Measurements from ENCODE around the gene DCTN3. TPM values are rescaled to one million over a fixed set of nuclear protein-coding genes. Genes with fewer than 3 reads are reported as not detected.

Gene DCTN3
- total and polyA plus RNA-seq, 9 of the 15 experiments (the other 6 are each of a cell fraction or from before 2014, with no cell fraction given), result 11.0 to 51.0 (median 41.9) TPM

DNA sequence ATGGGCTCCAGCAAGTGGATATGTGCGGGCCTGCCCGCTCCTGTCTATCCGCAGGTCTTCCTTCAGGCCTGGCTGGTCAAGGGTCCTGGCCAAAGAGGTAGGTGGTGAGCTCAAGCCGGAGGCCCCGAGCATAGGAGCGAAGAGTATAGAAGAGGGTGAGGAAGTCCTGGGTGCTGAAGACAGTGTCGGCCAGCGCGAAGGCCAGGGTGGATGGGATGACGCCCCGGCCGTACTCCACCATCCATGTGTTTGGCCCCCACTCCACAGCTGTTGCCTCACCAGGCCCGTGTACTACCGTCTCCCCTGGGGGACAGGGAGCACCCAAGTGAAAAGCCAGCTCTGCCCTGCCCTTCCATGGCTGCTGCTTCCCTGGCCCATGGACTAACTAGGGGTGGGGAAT, 15.3 kb upstream of the DCTN3 start (continued):
- TF ChIP-seq, protein P1, sequence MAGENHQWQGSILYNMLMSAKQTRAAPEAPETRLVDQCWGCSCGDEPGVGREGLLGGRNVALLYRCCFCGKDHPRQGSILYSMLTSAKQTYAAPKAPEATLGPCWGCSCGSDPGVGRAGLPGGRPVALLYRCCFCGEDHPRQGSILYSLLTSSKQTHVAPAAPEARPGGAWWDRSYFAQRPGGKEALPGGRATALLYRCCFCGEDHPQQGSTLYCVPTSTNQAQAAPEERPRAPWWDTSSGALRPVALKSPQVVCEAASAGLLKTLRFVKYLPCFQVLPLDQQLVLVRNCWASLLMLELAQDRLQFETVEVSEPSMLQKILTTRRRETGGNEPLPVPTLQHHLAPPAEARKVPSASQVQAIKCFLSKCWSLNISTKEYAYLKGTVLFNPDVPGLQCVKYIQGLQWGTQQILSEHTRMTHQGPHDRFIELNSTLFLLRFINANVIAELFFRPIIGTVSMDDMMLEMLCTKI (IDR thresholded peaks at IDR 0.05; ENCODE audit: partially characterized antibody), result no peak
- TF ChIP-seq, protein P2, sequence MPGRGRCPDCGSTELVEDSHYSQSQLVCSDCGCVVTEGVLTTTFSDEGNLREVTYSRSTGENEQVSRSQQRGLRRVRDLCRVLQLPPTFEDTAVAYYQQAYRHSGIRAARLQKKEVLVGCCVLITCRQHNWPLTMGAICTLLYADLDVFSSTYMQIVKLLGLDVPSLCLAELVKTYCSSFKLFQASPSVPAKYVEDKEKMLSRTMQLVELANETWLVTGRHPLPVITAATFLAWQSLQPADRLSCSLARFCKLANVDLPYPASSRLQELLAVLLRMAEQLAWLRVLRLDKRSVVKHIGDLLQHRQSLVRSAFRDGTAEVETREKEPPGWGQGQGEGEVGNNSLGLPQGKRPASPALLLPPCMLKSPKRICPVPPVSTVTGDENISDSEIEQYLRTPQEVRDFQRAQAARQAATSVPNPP (IDR thresholded peaks at IDR 0.05; ENCODE audit: borderline replicate concordance, insufficient read depth, insufficient read length), result no peak
- TF ChIP-seq DIDO1 (tag; IDR thresholded peaks at IDR 0.05; ENCODE audit: low read depth), result no peak
- TF ChIP-seq SREBF2 (CRISPR knock-in tag; IDR thresholded peaks at IDR 0.05), result no peak

DNA sequence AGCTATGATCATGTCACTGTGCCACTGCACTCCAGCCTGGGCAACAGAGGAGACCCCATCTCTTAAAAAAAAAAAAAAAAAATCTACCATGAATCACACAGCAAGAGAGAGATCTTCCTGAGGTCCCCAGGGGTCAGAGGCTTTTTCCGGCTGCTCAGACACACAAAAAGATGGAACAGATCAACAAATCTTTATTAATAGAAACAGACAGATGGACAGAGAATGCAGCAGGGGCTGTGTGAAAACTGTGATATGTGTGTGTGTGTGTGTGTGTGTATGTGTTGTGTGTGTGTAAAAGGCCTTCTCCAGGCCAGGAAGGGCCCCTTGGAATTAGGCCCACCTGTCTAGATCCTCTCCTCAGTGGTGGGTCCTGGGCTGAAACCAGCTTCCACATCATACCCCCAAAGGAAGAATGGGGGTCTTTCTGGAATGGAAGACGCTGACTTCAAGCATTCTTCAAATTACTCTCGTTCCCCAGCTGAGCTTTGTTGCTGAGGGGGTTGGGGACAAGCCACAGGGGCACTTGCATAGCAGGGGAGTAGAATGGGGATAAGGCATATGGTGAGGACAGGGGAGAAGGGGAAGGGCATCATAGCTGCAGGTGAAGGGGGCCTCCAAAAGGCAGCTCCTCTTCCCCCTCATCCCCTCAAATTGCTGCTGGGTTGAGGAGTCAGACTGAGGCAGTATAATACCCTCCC, 14.4 kb upstream of the DCTN3 start:
- H3K9ac ChIP-seq (ENCODE audit: insufficient read depth in 1 of 2, low read depth in 2 of 2, low read length in 2 of 2), result peak overlapping the region in 1 of 2 experiments; percentile 77; a peak in 1 of 4 replicates
- ChIA-PET POLR2A (interaction anchor here (0.6 to 1.2 kb wide), 6 partner anchors 12 to 300 kb away, joined by 3 to 5 read pairs (median 3); partner anchors contain the start of genes GALT and IL11RA), CTCF (ENCODE audit: low intra/inter-chr PET ratio) (interaction anchor here (1.2 to 1.5 kb wide), 3 partner anchors 22 to 303 kb away, joined by 3 to 11 read pairs (median 7); no protein-coding TSS in a partner anchor)
- H3K27me3 ChIP-seq (ENCODE audit: control insufficient read depth in 2 of 2, insufficient read depth in 2 of 2, low read length in 2 of 2), result peaks cover 0 to 12% of the 10 kb centered on the region in 2 experiments; a peak in 4 of 5 replicates
- 0 out of 2 replicates have a peak, but pooled peaks cover 4% of the 10 kb centered on the region for H4K20me1 ChIP-seq (replicated peaks; ENCODE audit: control insufficient read depth, insufficient read depth, low read length)
- H3K27ac ChIP-seq (ENCODE audit: extremely low read depth, low read depth, low read length), result no peak overlapping the region
- peaks cover 5 to 23% of the 10 kb centered on the region in 2 experiments; a peak in 4 of 5 replicates for H3K4me1 ChIP-seq (replicated peaks in 1 of 2; ENCODE audit: control insufficient read depth in 2 of 2, insufficient read depth in 2 of 2, low read length in 2 of 2)
- BruUV-seq (replicated peaks), result TSS peak; percentile 61
- H3K36me3 ChIP-seq (ENCODE audit: control insufficient read depth, insufficient read depth, low read length), result peaks cover 14% of the 10 kb centered on the region; the same call in 1 of the 3 replicates
- no peaks in the 10 kb centered on the region for H3K9me1 ChIP-seq (ENCODE audit: control insufficient read depth, insufficient read depth, low read length)
- DNase-seq (ENCODE audit: extremely low read depth in 1 of 4, low spot score in 3 of 4) (no peak), ATAC-seq (no peak), FAIRE-seq (no peak)
- peaks cover 18% of the 10 kb centered on the region for H3K79me2 ChIP-seq (ENCODE audit: control insufficient read depth, insufficient read depth, low read length)
- WGBS (ENCODE audit: insufficient coverage, low coverage, missing lambda C conversion rate), result 70% methylated on average over 2 of the region's 3 CpGs
- H2AFZ ChIP-seq (ENCODE audit: low read depth, low read length), result no peak overlapping the region
- in situ Hi-C loops (cut with MboI), result no loop called here
- intact Hi-C loops (cut with micrococcal nuclease), result no loop called here
- H3K4me3 ChIP-seq, result no peak overlapping the region
- H3K9me3 ChIP-seq (replicated peaks; ENCODE audit: control insufficient read depth, insufficient read depth, low read depth, low read length), result no peaks in the 10 kb centered on the region
- H3K4me2 ChIP-seq (ENCODE audit: insufficient read depth, low read length), result no peak overlapping the region
- TF ChIP-seq CREB1 (IDR thresholded peaks at IDR 0.05), result no peak
- no peak for TF ChIP-seq CREB1 (CRISPR knock-in tag; IDR thresholded peaks at IDR 0.05)
- no peak for TF ChIP-seq PCBP2 (IDR thresholded peaks at IDR 0.05; ENCODE audit: low read depth, low read length, poor library complexity, severe bottlenecking)
- TF ChIP-seq, protein P3, sequence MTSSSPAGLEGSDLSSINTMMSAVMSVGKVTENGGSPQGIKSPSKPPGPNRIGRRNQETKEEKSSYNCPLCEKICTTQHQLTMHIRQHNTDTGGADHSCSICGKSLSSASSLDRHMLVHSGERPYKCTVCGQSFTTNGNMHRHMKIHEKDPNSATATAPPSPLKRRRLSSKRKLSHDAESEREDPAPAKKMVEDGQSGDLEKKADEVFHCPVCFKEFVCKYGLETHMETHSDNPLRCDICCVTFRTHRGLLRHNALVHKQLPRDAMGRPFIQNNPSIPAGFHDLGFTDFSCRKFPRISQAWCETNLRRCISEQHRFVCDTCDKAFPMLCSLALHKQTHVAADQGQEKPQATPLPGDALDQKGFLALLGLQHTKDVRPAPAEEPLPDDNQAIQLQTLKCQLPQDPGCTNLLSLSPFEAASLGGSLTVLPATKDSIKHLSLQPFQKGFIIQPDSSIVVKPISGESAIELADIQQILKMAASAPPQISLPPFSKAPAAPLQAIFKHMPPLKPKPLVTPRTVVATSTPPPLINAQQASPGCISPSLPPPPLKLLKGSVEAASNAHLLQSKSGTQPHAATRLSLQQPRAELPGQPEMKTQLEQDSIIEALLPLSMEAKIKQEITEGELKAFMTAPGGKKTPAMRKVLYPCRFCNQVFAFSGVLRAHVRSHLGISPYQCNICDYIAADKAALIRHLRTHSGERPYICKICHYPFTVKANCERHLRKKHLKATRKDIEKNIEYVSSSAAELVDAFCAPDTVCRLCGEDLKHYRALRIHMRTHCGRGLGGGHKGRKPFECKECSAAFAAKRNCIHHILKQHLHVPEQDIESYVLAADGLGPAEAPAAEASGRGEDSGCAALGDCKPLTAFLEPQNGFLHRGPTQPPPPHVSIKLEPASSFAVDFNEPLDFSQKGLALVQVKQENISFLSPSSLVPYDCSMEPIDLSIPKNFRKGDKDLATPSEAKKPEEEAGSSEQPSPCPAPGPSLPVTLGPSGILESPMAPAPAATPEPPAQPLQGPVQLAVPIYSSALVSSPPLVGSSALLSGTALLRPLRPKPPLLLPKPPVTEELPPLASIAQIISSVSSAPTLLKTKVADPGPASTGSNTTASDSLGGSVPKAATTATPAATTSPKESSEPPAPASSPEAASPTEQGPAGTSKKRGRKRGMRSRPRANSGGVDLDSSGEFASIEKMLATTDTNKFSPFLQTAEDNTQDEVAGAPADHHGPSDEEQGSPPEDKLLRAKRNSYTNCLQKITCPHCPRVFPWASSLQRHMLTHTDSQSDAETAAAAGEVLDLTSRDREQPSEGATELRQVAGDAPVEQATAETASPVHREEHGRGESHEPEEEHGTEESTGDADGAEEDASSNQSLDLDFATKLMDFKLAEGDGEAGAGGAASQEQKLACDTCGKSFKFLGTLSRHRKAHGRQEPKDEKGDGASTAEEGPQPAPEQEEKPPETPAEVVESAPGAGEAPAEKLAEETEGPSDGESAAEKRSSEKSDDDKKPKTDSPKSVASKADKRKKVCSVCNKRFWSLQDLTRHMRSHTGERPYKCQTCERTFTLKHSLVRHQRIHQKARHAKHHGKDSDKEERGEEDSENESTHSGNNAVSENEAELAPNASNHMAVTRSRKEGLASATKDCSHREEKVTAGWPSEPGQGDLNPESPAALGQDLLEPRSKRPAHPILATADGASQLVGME (CRISPR knock-in tag; IDR thresholded peaks at IDR 0.05), result no peak

All from K562 (cell line).